HG02943 (cell line): ENCODE results near the gene DGCR2.

Source experiments
- ATAC-seq: cut with Tn5 transposase; IDR thresholded peaks from one replicate; pipeline ENCODE4 v1.9.1; 2021; ENCODE audit warnings: mild to moderate bottlenecking, low read depth, moderate library complexity; ENCODE audit not compliant: unreplicated experiment

The DGCR2 gene

GRCh38 chr22:19111140-19111539, 11.1 kb downstream of the DGCR2 start:
- no peak for ATAC-seq

- ATAC-seq = no peak
Measured at GRCh38 chr22:19110646-19111045, 11.6 kb downstream of the DGCR2 start.

- no peak for ATAC-seq
Measured at GRCh38 chr22:19110064-19110458, 12.2 kb downstream of the DGCR2 start.

GRCh38 chr22:19109198-19110063, 12.8 kb downstream of the DGCR2 start:
- no peak for ATAC-seq

- no peak for ATAC-seq
Measured at GRCh38 chr22:19108807-19109197, 13.4 kb downstream of the DGCR2 start.

GRCh38 chr22:19107730-19108074, 14.5 kb downstream of the DGCR2 start:
- no peak for ATAC-seq

GRCh38 chr22:19106886-19107729, 15.1 kb downstream of the DGCR2 start:
- no peak for ATAC-seq

GRCh38 chr22:19105867-19106802, 16.1 kb downstream of the DGCR2 start:
- no peak for ATAC-seq

- ATAC-seq = no peak
Measured at GRCh38 chr22:19105456-19105855, 16.8 kb downstream of the DGCR2 start.

- ATAC-seq = no peak
Measured at GRCh38 chr22:19103880-19104821, 18.1 kb downstream of the DGCR2 start.

- ATAC-seq = no peak
Measured at GRCh38 chr22:19098157-19098556, 24.1 kb downstream of the DGCR2 start.

- ATAC-seq = no peak
Measured at GRCh38 chr22:19097518-19097917, 24.7 kb downstream of the DGCR2 start.

- no peak for ATAC-seq
Measured at GRCh38 chr22:19096555-19096954, 25.7 kb downstream of the DGCR2 start.

- no peak for ATAC-seq
Measured at GRCh38 chr22:19094393-19094997, 27.7 kb downstream of the DGCR2 start.

- ATAC-seq = no peak
Measured at GRCh38 chr22:19092725-19093124, 29.5 kb downstream of the DGCR2 start.

GRCh38 chr22:19090586-19091127, 31.6 kb downstream of the DGCR2 start:
- no peak for ATAC-seq

- no peak for ATAC-seq
Measured at GRCh38 chr22:19090183-19090582, 32.0 kb downstream of the DGCR2 start.

GRCh38 chr22:19088866-19089595, 33.2 kb downstream of the DGCR2 start:
- no peak for ATAC-seq
